IPS DF 6.9 (cell line): ENCODE measurements around the gene FAM90A1.
"Not testable (repeated sequence)": the region's sequence is repeated elsewhere in the genome, so short reads cannot be mapped to it uniquely, and the experiment has no call there.

ENCODE experiments used
- DNase-seq: peaks from one replicate; pipeline ENCODE4 v3.0.0-alpha.2; 2013; ENCODE audit warnings: low read depth, low spot score
- H3K27ac ChIP-seq: one replicate; pipeline ENCODE4 v1.5.1; 2013; ENCODE audit warnings: low read length, control low read depth
- H3K27me3 ChIP-seq: 2 replicates; pipeline ENCODE4 v1.6.1; 2013; ENCODE audit warnings: mild to moderate bottlenecking, low read length; ENCODE audit not compliant: control insufficient read depth, insufficient read depth
- H3K36me3 ChIP-seq: 2 replicates; pipeline ENCODE4 v1.6.1; 2013; ENCODE audit warnings: low read length; ENCODE audit not compliant: control insufficient read depth, insufficient read depth
- H3K4me1 ChIP-seq: 2 replicates; pipeline ENCODE4 v1.6.1; 2013; ENCODE audit warnings: low read length; ENCODE audit not compliant: control insufficient read depth, insufficient read depth
- H3K4me3 ChIP-seq: 2 replicates; pipeline ENCODE4 v1.5.1; 2013; ENCODE audit warnings: mild to moderate bottlenecking, low read length
- H3K9me3 ChIP-seq: 2 replicates; pipeline ENCODE4 v1.6.1; 2013; ENCODE audit warnings: low read length, inconsistent platforms; ENCODE audit not compliant: control insufficient read depth, insufficient read depth
- WGBS: extraction: QIAGEN DNeasy Blood & Tissue Kit; methylation state at CpG from one replicate; pipeline ENCODE4 v1.1.7; 2013; ENCODE audit warnings: mixed read lengths, missing lambda C conversion rate; ENCODE audit not compliant: insufficient read length, insufficient coverage; 5-methylcytosine and 5-hydroxymethylcytosine counted together

Gene FAM90A1

GRCh38 chr12:8221375-8221774 lies 6.0 kb downstream of the FAM90A1 start:
- H3K4me1 ChIP-seq, DNase-seq, H3K4me3 ChIP-seq, H3K27ac ChIP-seq, H3K27me3 ChIP-seq, H3K36me3 ChIP-seq, H3K9me3 ChIP-seq: not testable (repeated sequence)
- WGBS = no CpG with 5 or more reads among the region's 21 CpGs

GRCh38 chr12:8218711-8219382 lies 8.6 kb downstream of the FAM90A1 start:
- not testable (repeated sequence) for H3K9me3 ChIP-seq, H3K4me3 ChIP-seq, H3K27ac ChIP-seq, H3K27me3 ChIP-seq, H3K36me3 ChIP-seq, DNase-seq, H3K4me1 ChIP-seq
- WGBS = no CpG with 5 or more reads among the region's 26 CpGs

- H3K4me3 ChIP-seq, H3K9me3 ChIP-seq, H3K27me3 ChIP-seq, H3K4me1 ChIP-seq, H3K36me3 ChIP-seq, H3K27ac ChIP-seq, DNase-seq: not testable (repeated sequence)
- WGBS = no CpG with 5 or more reads among the region's 1 CpG
Measured at GRCh38 chr12:8197685-8198308, 29.6 kb downstream of the FAM90A1 start.

- not testable (repeated sequence) for H3K36me3 ChIP-seq, DNase-seq, H3K9me3 ChIP-seq, H3K4me1 ChIP-seq, H3K27me3 ChIP-seq, H3K4me3 ChIP-seq, H3K27ac ChIP-seq
- WGBS = no CpG with 5 or more reads among the region's 2 CpGs
Measured at GRCh38 chr12:8188088-8188487, 39.3 kb downstream of the FAM90A1 start.

GRCh38 chr12:8184206-8184605 lies 43.2 kb downstream of the FAM90A1 start:
- H3K36me3 ChIP-seq, DNase-seq, H3K27ac ChIP-seq, H3K9me3 ChIP-seq, H3K4me3 ChIP-seq, H3K27me3 ChIP-seq, H3K4me1 ChIP-seq: not testable (repeated sequence)
- no CpG with 5 or more reads among the region's 28 CpGs for WGBS

GRCh38 chr12:8183346-8183745 lies 44.1 kb downstream of the FAM90A1 start:
- H3K27ac ChIP-seq, H3K36me3 ChIP-seq, H3K27me3 ChIP-seq, H3K9me3 ChIP-seq, H3K4me1 ChIP-seq, DNase-seq, H3K4me3 ChIP-seq: not testable (repeated sequence)
- no CpG with 5 or more reads among the region's 23 CpGs for WGBS

- not testable (repeated sequence) for H3K36me3 ChIP-seq
Measured at GRCh38 chr12:8182923-8183322, 44.5 kb downstream of the FAM90A1 start.

GRCh38 chr12:8181271-8181670 lies 46.1 kb downstream of the FAM90A1 start:
- H3K27me3 ChIP-seq, H3K27ac ChIP-seq, H3K4me1 ChIP-seq, H3K9me3 ChIP-seq, DNase-seq, H3K36me3 ChIP-seq, H3K4me3 ChIP-seq: not testable (repeated sequence)

More at GRCh38 chr12:8182923-8183322, 44.5 kb downstream of the FAM90A1 start:
- not testable (repeated sequence) for H3K9me3 ChIP-seq, H3K27me3 ChIP-seq, H3K4me1 ChIP-seq, H3K4me3 ChIP-seq, H3K27ac ChIP-seq, DNase-seq
- no CpG with 5 or more reads among the region's 7 CpGs for WGBS

GRCh38 chr12:8179989-8180585 lies 47.3 kb downstream of the FAM90A1 start:
- no CpG with 5 or more reads among the region's 43 CpGs for WGBS
- H3K27me3 ChIP-seq, H3K4me3 ChIP-seq, H3K4me1 ChIP-seq, H3K36me3 ChIP-seq, DNase-seq, H3K9me3 ChIP-seq, H3K27ac ChIP-seq: not testable (repeated sequence)

GRCh38 chr12:8172911-8173310 lies 54.5 kb downstream of the FAM90A1 start:
- WGBS = no CpG with 5 or more reads among the region's 2 CpGs
- H3K4me1 ChIP-seq, H3K36me3 ChIP-seq, H3K4me3 ChIP-seq, DNase-seq, H3K27ac ChIP-seq, H3K27me3 ChIP-seq, H3K9me3 ChIP-seq: not testable (repeated sequence)
